Chondrocyte (in vitro differentiated cells): Measurements from ENCODE around the gene SLC8A1. TPM values are rescaled to one million over a fixed set of nuclear protein-coding genes. Genes with fewer than 3 reads are reported as not detected.

Experiments
- DNase-seq: peaks from one replicate; pipeline ENCODE4 v3.0.0; 2021; ENCODE audit warnings: mixed read lengths, low spot score
- H3K27ac Mint-ChIP-seq: one replicate; pipeline ENCODE4 v1.8.0; 2021; ENCODE audit warnings: mild to moderate bottlenecking, moderate library complexity, mixed read lengths; ENCODE audit not compliant: unreplicated experiment
- H3K27me3 Mint-ChIP-seq: 2 replicates; pipeline ENCODE4 v1.8.0; 2021; ENCODE audit warnings: low read depth, mixed read lengths
- H3K36me3 Mint-ChIP-seq: 2 replicates; pipeline ENCODE4 v1.8.0; 2021; ENCODE audit warnings: low read depth, mixed read lengths
- H3K4me1 Mint-ChIP-seq: 2 replicates; pipeline ENCODE4 v1.8.0; 2021; ENCODE audit warnings: low read depth, mild to moderate bottlenecking, mixed read lengths
- H3K4me3 Mint-ChIP-seq: one replicate; pipeline ENCODE4 v1.8.0; 2021; ENCODE audit warnings: mild to moderate bottlenecking, moderate library complexity, mixed read lengths; ENCODE audit not compliant: unreplicated experiment
- H3K9me3 Mint-ChIP-seq: 2 replicates; pipeline ENCODE4 v1.8.0; 2021; ENCODE audit warnings: low read depth, mixed read lengths
- total RNA-seq: library from RNA; stranded (reverse); gene quantifications from 3 replicates; pipeline ENCODE4 v1.2.1, GENCODE V29; 2021
- TF ChIP-seq, protein P1 (sequence below): fragments of 200-600 bp; sonication (generic); IDR thresholded peaks from 2 replicates; pipeline ENCODE4 v1.5.0; 2021; ENCODE audit warnings: antibody characterized with exemption, mild to moderate bottlenecking, moderate library complexity

SLC8A1 gene
- total RNA-seq, 1 donor from 2014 or later = 53.7 TPM

DNA sequence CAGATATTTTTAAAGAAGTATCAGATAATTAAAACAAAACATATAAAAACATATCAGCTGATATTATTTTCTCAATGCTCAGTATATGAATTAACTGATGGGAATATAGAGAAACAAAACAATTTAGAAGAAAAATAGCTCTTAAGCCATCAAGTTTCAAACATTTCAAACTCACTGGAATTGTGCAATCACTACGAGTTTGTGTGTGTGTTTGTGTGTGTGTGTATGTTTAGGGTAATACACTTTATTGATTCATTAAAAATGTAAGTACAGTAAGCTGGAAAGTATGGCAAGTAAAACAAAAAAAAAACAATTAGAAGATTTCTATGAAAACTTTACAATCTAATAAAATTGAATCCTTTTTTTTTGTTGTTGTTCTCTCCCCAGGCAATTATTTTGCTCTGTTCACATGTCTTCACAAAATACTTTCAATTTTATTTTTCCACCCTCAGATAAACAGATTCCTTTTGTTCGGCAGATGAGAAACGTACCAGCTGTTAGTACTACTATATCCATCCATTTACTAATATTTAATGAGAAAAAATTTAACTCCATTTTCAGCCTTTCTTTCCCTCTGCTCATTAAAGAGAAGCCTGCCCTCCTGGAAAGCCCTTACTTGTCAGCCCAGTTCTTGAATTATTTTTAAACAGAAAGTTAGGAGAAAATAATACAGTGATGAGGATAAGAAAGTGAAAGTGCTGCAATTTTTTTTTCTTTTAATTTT lies 87.6 kb downstream of the SLC8A1 start:
- Mint-ChIP-seq H3K27ac (peak overlapping the region; percentile 89), H3K36me3 (no peaks in the 10 kb centered on the region), H3K4me3 (peak overlapping the region; percentile 64), H3K27me3 (no peaks in the 10 kb centered on the region), H3K9me3 (no peaks in the 10 kb centered on the region), H3K4me1 (peaks cover 62% of the 10 kb centered on the region)
- DNase-seq = no peak
- TF ChIP-seq, protein P1, sequence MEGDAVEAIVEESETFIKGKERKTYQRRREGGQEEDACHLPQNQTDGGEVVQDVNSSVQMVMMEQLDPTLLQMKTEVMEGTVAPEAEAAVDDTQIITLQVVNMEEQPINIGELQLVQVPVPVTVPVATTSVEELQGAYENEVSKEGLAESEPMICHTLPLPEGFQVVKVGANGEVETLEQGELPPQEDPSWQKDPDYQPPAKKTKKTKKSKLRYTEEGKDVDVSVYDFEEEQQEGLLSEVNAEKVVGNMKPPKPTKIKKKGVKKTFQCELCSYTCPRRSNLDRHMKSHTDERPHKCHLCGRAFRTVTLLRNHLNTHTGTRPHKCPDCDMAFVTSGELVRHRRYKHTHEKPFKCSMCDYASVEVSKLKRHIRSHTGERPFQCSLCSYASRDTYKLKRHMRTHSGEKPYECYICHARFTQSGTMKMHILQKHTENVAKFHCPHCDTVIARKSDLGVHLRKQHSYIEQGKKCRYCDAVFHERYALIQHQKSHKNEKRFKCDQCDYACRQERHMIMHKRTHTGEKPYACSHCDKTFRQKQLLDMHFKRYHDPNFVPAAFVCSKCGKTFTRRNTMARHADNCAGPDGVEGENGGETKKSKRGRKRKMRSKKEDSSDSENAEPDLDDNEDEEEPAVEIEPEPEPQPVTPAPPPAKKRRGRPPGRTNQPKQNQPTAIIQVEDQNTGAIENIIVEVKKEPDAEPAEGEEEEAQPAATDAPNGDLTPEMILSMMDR = no peak

DNA sequence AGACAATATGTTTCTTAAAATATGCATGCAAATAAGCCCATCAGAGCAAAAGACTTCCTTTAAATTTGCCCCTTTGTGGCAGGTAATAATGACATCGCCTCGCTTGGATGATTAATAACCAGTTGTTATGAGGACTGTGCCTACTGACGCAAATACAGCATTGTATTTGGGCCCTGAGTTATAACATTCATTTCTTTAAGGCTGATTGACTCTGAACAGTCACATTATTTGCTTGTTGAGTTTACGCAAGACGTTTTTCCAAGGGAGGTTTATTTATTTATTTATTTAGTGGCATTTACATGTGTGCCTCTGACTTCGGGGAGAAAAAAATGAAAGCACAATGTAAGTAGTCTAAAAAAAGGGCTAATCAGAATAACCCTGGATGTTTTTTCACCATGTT lies 88.3 kb downstream of the SLC8A1 start:
- H3K27me3 Mint-ChIP-seq = no peaks in the 10 kb centered on the region
- TF ChIP-seq, protein P1 = no peak
- no peak for DNase-seq
- no peak overlapping the region for H3K4me3 Mint-ChIP-seq
- no peaks in the 10 kb centered on the region for H3K9me3 Mint-ChIP-seq
- H3K4me1 Mint-ChIP-seq = peaks cover 66% of the 10 kb centered on the region
- H3K36me3 Mint-ChIP-seq = no peaks in the 10 kb centered on the region
- peak overlapping the region; percentile 89 for H3K27ac Mint-ChIP-seq

DNA sequence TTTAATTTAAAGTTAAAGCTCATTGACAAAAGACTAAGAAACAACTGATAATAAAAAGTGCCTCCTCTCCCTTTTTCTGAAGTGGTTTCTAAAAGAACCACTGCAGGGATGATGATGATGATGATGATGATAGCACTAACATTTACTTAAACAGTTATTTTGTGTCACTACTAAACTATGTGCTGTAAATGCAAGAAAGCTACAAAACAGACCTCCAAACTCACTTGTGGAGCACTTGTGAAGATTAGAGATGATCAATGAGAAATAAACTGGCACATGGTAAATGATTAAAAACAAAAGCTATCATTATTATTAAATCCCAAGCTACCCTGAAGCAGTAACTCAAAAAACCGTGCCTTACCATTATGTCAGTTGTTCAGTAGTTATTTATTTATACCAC lies 88.7 kb downstream of the SLC8A1 start:
- no peak for DNase-seq
- no peaks in the 10 kb centered on the region for H3K36me3 Mint-ChIP-seq
- H3K27ac Mint-ChIP-seq = no peak overlapping the region
- H3K9me3 Mint-ChIP-seq = no peaks in the 10 kb centered on the region
- TF ChIP-seq, protein P1 = no peak
- H3K4me1 Mint-ChIP-seq = peaks cover 67% of the 10 kb centered on the region
- no peak overlapping the region for H3K4me3 Mint-ChIP-seq
- no peaks in the 10 kb centered on the region for H3K27me3 Mint-ChIP-seq

DNA sequence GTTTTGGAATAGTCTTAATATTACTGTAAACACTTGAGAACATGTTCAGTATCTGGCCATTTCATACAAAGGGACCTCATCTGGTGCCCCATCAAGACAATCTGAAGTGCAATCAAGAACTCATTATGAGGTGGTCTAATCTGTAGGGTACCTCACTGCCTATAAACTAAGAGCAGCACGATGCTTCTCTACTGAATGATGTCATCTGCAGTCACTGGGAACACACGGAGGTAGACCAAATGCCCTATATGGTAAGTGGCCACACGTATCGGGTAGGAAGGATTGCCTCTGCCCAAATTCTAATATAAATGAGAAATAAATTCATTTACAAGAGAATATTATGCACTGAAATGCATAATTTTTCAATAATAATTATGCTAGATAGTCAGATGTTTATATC lies 90.4 kb downstream of the SLC8A1 start:
- TF ChIP-seq, protein P1 = no peak
- H3K27ac Mint-ChIP-seq = no peak overlapping the region

DNA sequence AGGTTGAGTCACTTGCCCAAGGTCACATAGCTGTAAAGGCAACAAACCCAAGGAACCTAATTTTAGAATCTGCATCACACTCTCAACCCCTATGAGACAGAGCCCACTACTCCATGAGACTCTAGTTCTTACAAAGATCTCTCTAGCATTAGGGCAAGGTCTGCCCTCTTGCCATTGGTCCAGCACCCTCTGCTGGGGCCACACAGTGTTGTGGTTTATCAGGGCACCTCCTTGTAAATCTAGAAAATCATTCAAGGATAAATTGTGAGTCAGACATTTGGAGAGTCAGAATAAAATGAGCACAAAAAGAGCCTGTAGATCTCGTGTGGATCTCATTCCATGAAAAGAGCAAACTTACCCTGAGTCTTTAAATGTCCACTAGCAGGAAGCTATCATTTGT lies 91.2 kb downstream of the SLC8A1 start:
- H3K4me1 Mint-ChIP-seq = peaks cover 57% of the 10 kb centered on the region
- no peaks in the 10 kb centered on the region for H3K36me3 Mint-ChIP-seq
- H3K9me3 Mint-ChIP-seq = no peaks in the 10 kb centered on the region
- no peaks in the 10 kb centered on the region for H3K27me3 Mint-ChIP-seq
- H3K4me3 Mint-ChIP-seq = no peak overlapping the region
- DNase-seq = no peak
- TF ChIP-seq, protein P1 = no peak
- H3K27ac Mint-ChIP-seq = peak overlapping the region; percentile 43

More for the DNA sequence above, 90.4 kb downstream of the SLC8A1 start:
- Mint-ChIP-seq H3K36me3 (no peaks in the 10 kb centered on the region), H3K27me3 (no peaks in the 10 kb centered on the region), H3K4me1 (peaks cover 57% of the 10 kb centered on the region), H3K9me3 (no peaks in the 10 kb centered on the region), H3K4me3 (no peak overlapping the region)
- DNase-seq = no peak
